ENCODE results near the gene LRRC14B. TPM values are rescaled to one million over a fixed set of nuclear protein-coding genes. Genes with fewer than 3 reads are reported as not detected.

LRRC14B gene
- total RNA-seq, 1 experiment from 2014 or later: not detected

DNA sequence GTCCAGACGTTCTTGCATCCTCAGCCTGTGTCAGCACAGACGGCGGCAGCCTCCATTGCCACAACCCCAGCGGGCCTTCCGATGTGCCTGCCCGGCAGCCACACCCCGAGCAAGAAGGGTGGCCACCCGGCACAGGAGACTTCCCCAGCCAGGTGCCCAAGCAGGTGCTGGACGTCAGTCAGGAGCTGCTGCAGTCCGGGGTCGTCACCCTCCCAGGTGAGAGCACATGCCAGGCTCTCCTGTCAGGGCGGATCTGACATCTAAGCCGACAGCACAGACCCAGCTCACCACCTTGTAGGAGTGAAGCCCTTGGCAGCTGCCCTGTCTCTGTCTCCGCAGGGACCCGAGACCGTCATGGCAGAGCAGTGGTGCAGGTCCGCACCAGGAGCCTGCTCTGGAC, 48.3 kb upstream of the LRRC14B start:
- TF ChIP-seq EZH2 (IDR thresholded peaks at IDR 0.05; ENCODE audit: borderline replicate concordance, low read depth, low read length, poor library complexity, severe bottlenecking): no peak
- TF ChIP-seq, protein P1, sequence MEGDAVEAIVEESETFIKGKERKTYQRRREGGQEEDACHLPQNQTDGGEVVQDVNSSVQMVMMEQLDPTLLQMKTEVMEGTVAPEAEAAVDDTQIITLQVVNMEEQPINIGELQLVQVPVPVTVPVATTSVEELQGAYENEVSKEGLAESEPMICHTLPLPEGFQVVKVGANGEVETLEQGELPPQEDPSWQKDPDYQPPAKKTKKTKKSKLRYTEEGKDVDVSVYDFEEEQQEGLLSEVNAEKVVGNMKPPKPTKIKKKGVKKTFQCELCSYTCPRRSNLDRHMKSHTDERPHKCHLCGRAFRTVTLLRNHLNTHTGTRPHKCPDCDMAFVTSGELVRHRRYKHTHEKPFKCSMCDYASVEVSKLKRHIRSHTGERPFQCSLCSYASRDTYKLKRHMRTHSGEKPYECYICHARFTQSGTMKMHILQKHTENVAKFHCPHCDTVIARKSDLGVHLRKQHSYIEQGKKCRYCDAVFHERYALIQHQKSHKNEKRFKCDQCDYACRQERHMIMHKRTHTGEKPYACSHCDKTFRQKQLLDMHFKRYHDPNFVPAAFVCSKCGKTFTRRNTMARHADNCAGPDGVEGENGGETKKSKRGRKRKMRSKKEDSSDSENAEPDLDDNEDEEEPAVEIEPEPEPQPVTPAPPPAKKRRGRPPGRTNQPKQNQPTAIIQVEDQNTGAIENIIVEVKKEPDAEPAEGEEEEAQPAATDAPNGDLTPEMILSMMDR (conservative IDR thresholded peaks at IDR 0.05; ENCODE audit: low read depth, low read length): no peak
- intact Hi-C loops (cut with micrococcal nuclease; ENCODE audit: unreplicated experiment): no loop called here
- no peaks in the 10 kb centered on the region for H3K27me3 ChIP-seq (replicated peaks; ENCODE audit: insufficient read depth, low read depth, low read length, poor library complexity)
- no peak for DNase-seq (ENCODE audit: low spot score)
- CTCF ChIA-PET: no interaction called here
- no peak overlapping the region for H3K4me3 ChIP-seq (ENCODE audit: low read depth, low read length, poor library complexity, severe bottlenecking)
- H3K9me3 ChIP-seq (ENCODE audit: low read depth, low read length, poor library complexity, severe bottlenecking): peaks cover 10% of the 10 kb centered on the region
- H3K4me1 ChIP-seq (ENCODE audit: insufficient read depth, low read length, poor library complexity, severe bottlenecking): no peaks in the 10 kb centered on the region
- BruUV-seq (replicated peaks): no TSS peak
- H3K36me3 ChIP-seq (ENCODE audit: insufficient read depth, low read length, poor library complexity, severe bottlenecking): no peaks in the 10 kb centered on the region
- POLR2A ChIA-PET (ENCODE audit: low non-redundant PET): no interaction called here
- H3K27ac ChIP-seq (ENCODE audit: low read depth, low read length, poor library complexity, severe bottlenecking): no peak overlapping the region

DNA sequence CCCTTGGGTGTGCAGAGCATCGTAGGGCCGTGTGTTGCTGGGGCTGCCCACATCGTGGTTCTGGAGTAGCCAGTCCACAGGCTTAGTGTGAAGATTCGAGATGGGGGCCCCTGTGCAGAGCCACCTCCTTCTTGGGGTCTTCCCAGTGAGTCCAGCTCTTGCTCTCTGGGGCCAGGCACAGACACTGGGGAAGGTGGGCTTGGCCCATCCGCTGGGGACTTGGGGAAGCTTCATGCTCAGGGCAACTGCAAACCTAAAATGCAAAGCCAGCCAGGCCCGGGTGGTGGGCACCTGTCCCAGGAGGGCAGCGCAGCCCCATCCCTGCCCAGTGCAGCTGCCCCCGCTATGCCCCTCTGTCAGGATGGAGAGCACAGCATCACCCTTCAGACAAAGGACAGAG, 46.4 kb upstream of the LRRC14B start:
- BruUV-seq (replicated peaks): no TSS peak
- Histone ChIP-seq H3K4me3 (ENCODE audit: low read depth, low read length, poor library complexity, severe bottlenecking) (no peak overlapping the region), H3K27ac (ENCODE audit: low read depth, low read length, poor library complexity, severe bottlenecking) (no peak overlapping the region), H3K9me3 (ENCODE audit: low read depth, low read length, poor library complexity, severe bottlenecking) (peaks cover 11% of the 10 kb centered on the region), H3K27me3 (replicated peaks; ENCODE audit: insufficient read depth, low read depth, low read length, poor library complexity) (no peaks in the 10 kb centered on the region), H3K36me3 (ENCODE audit: insufficient read depth, low read length, poor library complexity, severe bottlenecking) (no peaks in the 10 kb centered on the region), H3K4me1 (ENCODE audit: insufficient read depth, low read length, poor library complexity, severe bottlenecking) (no peaks in the 10 kb centered on the region)
- intact Hi-C loops (cut with micrococcal nuclease; ENCODE audit: unreplicated experiment): no loop called here
- POLR2A ChIA-PET (ENCODE audit: low non-redundant PET): no interaction called here
- no peak for TF ChIP-seq EZH2 (IDR thresholded peaks at IDR 0.05; ENCODE audit: borderline replicate concordance, low read depth, low read length, poor library complexity, severe bottlenecking)
- TF ChIP-seq, protein P1 (conservative IDR thresholded peaks at IDR 0.05; ENCODE audit: low read depth, low read length): no peak
- no peak for DNase-seq (ENCODE audit: low spot score)
- CTCF ChIA-PET: no interaction called here

DNA sequence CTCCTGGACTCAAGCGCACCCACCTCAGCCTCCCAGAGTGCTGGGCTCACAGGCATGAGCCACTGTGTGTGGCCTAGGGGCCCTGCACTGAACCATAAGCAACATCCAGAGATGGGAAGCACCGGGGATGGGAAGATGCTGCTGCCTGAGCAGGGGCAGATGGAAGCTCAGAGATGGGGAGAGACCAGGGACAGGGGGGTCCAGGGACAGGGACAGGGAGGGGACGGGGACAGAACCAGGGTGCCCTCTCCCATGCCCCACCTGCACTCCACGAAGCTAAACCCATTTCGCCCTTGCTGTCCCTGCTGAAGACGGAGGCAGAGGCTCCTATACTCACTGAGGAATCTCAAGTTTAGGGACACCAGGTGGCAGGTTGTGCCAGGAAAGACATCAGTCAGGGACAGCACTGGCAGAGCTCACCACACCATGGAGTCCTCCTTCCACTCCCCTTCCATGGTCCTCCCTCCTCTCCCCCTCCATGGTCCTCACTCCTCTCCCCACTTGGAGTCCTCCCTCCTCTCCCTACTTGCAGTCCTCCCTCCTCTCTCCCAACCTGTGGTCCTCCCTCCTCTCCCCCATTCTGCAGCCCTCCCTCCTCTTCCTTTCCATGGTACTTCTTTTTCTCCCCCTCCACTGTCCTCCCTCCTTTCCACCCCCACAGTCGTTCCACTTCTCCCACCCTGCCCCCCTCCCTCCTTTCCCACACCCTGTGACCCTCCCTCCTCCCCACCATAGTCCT, 45.5 kb upstream of the LRRC14B start:
- no TSS peak for BruUV-seq (replicated peaks)
- TF ChIP-seq, protein P1 (conservative IDR thresholded peaks at IDR 0.05; ENCODE audit: low read depth, low read length): no peak
- no peak for TF ChIP-seq EZH2 (IDR thresholded peaks at IDR 0.05; ENCODE audit: borderline replicate concordance, low read depth, low read length, poor library complexity, severe bottlenecking)
- H3K4me3 ChIP-seq (ENCODE audit: low read depth, low read length, poor library complexity, severe bottlenecking): no peak overlapping the region
- no peak for DNase-seq (ENCODE audit: low spot score)
- intact Hi-C loops (cut with micrococcal nuclease; ENCODE audit: unreplicated experiment): no loop called here
- H3K9me3 ChIP-seq (ENCODE audit: low read depth, low read length, poor library complexity, severe bottlenecking): peaks cover 11% of the 10 kb centered on the region
- POLR2A ChIA-PET (ENCODE audit: low non-redundant PET): no interaction called here
- CTCF ChIA-PET: no interaction called here
- H3K27ac ChIP-seq (ENCODE audit: low read depth, low read length, poor library complexity, severe bottlenecking): no peak overlapping the region
- no peaks in the 10 kb centered on the region for H3K27me3 ChIP-seq (replicated peaks; ENCODE audit: insufficient read depth, low read depth, low read length, poor library complexity)
- no peaks in the 10 kb centered on the region for H3K36me3 ChIP-seq (ENCODE audit: insufficient read depth, low read length, poor library complexity, severe bottlenecking)
- no peaks in the 10 kb centered on the region for H3K4me1 ChIP-seq (ENCODE audit: insufficient read depth, low read length, poor library complexity, severe bottlenecking)

Measured in A673 (cell line).